Superior temporal gyrus (tissue), 1 donor: Measurements from ENCODE around the gene SLC15A3.
"Not testable (repeated sequence)": the region's sequence is repeated elsewhere in the genome, so short reads cannot be mapped to it uniquely, and the experiment has no call there.

Source experiments
- DNase-seq: peaks from one replicate; pipeline ENCODE4 v3.0.0-alpha.2; 2016; ENCODE audit errors: extremely low spot score

The SLC15A3 gene

DNA sequence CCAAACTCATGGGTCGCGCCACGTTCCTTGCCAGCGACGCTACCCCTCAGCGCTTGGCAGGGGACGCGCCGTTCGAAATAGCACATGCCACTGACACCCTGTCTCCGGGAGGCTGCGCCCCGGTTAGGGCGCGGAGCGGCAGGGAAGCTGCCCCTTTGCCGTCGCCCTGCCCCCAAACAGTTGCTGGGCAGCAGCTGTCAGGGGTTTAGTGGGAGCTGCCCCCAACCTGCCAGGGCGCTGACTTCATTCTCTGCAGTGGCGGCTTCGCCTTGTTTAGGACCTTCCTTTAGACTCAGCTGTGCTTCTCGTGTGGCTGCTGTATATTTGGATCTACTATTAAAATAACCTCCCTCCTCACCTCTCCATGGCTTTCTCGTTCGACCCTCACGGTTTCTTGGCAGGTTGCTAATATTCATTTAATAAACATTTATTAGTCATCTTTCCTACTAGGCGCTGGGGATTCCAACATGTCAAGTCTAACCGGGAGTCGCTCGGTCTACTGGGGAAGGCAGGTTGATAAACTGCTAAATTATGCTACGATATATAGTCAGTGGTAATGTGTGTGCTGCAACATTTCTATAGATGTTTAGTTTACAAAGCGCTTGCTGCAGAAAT is 37.2 kb downstream of the SLC15A3 start:
- no peak for DNase-seq

DNA sequence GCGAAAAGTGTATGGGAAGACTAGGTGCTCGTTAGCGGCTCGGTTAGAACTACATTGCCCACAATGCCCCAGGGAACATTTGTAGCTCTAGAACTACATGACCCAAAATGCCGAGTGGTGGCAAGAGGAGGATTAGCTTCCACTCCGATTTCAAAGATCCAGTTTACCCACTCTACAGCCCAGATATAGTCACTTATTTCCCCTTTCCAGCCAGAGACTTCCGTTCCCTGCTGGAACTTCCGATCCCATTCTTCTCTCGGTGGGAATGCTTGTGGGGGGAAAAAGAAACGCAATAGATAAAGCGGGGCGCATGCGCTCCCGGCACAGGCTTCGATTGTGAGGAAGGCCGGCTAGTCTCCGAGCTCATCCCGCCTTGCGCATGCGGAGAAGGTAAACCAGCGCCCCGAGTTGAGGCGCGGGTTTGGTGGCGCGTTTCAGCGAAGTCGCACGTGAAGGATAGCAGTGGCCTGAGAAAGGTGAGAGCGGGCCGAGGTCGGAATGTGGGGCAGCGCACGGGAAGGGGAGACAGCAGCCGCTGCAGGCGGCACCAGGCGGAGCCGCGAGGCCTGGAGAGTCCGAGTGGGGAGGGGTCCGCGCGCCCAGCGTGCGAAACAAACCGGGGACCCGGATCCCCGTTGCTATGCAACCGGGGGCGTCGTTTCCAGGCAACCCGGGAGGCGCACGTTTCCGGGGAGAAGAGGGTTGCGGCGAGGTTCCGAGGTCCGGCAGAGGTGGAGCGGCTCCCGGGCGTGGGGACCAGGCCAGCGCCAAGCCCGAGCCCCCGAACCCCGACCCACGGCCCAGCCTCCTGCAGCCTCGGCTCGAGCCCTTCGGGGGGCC is 38.0 kb downstream of the SLC15A3 start, which contains the start of gene TMEM109:
Gene TMEM109 (plus strand): TSS at position 366 of the 840 bp plus-strand sequence. CDS start 5,536 bp downstream, outside the sequence.
- DNase-seq = peak; percentile 98

- DNase-seq = no peak
These were observed 39.0 kb downstream of the SLC15A3 start for GRCh38 chr11:60912851-60913528.

- no peak for DNase-seq
These were observed 39.6 kb downstream of the SLC15A3 start for GRCh38 chr11:60912223-60912850.

DNA sequence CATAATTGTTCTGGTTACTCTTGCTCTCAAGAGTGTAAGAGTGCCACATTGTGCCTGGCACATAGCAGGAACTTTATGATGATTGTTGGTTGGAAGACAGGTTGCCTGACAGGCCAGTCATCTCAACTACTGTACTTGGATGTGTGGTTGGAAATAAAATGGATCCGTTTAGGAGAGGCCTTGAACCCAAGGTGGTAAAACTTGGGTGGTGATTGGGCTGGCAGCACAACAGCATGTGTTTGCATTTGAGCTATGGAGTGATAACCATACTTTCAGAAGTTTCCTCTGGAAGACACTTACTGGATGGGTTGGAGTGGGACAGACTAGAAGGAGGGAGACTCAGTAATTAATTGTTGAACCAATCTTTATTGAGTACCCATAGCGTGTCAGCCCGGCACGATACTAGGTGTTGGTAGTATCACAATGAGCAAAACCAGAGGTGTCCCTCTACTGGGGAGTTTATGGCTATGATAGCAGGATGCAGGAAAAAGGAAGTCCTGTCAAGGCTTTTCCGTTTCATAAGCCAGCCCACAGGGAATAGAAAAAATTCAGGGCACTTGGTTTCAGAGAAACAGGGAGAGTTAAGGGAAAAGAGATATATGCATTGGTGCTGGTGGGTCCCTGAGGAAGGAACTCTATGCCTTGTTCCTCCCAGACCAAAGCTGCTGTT is 41.1 kb downstream of the SLC15A3 start:
- no peak for DNase-seq

GRCh38 chr11:60910281-60910687 is 41.7 kb downstream of the SLC15A3 start:
- no peak for DNase-seq

GRCh38 chr11:60909680-60910280 is 42.2 kb downstream of the SLC15A3 start:
- not testable (repeated sequence) for DNase-seq

DNA sequence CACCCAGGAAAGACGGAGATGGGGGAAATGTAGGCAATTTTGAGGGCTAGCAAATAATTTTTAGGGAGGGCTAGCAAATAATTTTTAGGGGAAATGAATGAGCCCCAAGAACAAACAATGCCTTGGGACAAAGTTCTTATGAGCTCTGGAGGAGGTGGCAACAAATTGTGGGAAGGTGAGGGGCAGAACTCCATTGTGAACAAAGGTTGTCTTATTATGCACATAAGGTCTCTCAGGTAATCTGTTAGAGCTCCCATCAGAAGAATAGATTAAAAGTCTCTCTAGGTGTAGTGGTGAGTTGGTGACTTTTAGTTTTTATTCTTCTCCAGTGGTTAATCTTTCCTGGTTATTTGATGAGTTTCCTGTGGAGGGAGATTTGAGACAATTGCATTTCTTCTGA is 43.2 kb downstream of the SLC15A3 start:
- DNase-seq = no peak

- DNase-seq = peak; percentile 100
These were observed 45.6 kb downstream of the SLC15A3 start, which contains the start of gene PRPF19 for GRCh38 chr11:60906132-60906972. TSS of gene PRPF19 (minus strand) at chr11:60906585. CDS start at chr11:60906382, 203 bp downstream.

- DNase-seq = peak; percentile 46
These were observed 46.3 kb downstream of the SLC15A3 start for GRCh38 chr11:60905551-60906113.

DNA sequence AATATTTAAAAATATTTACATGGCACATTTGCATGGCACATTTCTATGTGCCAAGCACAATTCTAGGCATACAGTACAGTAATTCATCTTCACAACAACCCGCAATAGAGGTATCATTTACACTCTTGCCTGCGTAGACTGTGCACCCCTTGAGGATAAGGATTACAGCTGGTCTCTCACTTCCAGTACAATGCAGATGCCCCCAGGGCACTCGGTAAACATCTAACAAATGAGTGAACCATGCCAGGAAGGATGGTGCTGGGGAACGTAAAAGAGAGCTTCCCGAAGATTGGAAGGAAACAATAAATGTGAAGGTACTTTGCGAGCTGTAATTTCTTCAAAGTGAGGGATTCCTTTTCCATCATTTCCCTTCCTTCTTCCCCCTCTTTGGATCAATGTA is 46.9 kb downstream of the SLC15A3 start:
- DNase-seq = no peak

GRCh38 chr11:60902625-60903024 is 49.4 kb downstream of the SLC15A3 start:
- peak; percentile 8 for DNase-seq

DNA sequence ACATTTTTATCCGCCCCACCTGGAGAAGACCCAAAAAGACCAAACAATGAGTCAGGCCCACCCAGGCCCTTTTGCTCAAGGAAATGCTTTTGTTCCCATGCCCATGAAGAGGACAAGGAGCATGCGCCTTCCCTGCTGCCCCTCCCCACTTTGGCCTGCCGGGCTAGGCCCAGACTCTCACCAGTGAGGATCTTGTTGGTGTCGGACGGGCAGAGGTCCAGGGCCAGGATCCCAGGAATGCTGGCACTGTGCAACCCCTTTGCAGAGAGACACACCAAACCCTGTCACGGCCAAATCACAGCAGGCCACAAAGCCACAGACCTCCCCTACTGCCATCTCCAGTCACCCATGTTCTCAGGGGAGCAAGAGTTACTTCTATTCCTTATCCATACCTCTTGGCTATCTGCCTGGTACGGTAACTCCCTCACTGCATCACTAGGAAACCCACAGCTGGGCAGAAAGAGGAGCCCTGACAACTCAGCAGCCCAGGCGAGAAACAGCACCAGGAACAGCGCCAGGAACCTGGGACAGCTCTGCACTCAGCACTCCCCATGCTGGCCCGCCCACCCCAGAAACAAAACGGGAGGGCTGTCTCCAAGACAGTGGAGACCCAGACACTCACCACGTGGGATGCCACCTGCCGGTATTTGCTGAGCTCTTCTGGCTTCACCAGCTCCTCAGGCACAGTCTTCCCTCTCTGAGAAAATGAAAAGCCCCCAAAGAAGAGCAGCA is 51.1 kb downstream of the SLC15A3 start:
- peak; percentile 53 for DNase-seq

DNA sequence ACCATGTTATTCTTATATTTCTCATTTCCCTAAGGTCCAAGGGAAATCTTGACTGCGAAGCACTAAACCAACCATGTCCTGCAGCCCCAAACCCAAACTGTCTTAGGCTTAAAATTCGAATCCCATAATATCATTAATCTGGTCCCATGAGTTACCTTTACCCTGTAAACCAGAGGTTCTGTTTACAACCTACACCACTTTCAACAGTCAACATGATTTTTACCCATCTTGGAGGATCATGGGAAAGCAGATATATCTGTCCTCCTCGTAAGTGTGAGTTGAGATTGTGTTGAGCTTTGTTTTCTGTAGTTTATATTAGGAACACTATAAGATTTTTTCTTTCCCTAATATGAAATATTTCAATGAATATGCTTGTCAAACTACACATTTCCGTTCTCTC is 52.0 kb downstream of the SLC15A3 start:
- DNase-seq = no peak

DNA sequence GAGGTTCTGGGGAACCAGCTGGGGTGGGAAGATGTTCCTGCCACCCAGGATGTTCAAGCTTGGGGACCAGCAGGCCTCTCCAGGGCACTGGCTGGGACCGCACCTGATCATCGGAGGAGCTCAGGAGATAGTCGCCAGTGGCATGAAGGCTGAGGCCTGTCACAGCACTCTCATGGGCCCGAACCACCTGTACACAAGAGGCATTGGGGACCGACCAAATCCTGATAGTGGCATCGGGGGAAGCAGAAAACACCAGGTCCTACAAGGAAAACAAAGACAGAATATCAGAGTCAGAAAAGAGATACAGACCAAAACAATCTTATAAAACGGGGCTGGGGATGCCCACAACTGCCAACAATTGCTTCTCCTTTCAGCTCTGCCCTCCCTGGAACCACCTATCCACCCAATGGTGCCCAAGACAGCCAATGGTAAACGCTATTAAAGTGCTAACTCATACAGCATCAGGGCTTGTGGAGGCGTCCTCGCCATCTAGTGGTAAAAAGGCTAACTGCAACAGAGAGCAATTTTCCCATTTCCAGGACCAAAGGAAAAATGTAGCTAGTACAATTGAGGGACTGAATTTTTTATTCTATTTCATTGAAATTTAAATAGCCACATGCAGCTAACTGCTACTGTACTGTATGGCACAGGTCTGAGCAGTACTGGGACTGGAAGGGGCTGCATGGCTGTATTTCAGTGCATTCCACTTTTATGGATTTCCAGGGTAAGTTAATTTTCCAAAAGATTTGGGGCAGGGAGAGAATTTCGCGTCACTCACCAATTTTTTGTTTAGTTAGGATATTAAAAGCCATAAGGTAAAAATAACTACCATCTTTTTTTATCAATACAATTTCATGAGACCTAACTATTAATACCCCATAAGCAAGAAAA is 52.7 kb downstream of the SLC15A3 start:
- DNase-seq = peak; percentile 85

DNA sequence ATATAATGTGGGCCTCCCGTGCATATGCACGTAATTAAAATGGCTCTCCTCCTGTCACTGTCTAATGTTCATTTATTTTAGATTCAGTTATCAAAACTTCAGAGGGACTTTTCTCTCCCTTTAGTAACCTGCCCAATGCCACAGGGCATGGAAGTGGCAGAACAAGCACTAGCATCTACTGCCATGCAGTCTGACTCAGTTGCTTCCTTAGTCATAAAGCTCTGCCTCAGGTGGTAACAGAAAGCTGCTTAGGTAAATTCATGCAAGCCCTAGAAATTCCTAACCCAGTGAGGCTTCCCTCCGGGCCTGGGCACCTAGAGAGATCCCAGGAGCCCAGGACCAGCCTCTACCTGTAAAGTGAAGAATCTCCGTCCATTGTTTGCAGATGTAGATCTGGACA is 54.5 kb downstream of the SLC15A3 start:
- DNase-seq = no peak

DNA sequence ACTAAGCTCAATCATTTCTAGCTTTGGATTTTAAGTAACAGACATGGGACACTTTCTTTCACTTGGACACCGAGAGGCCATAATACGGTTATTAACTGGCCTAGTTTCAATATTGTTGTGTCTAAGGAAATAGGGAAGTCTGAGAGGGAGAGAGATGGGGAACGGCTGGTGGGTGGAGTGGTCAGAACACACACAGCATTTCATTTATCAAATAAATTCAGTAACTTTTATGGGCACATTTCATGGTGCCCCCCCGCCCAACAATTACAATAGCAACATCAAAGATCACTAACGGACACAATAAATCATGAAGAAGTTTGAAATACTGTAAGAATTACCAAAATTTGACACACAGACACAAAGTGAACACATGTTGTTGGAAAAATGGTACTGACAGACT is 56.3 kb downstream of the SLC15A3 start:
- DNase-seq = no peak
